ENCODE results near the gene CCDC43.
"Not testable (repeated sequence)": the region's sequence is repeated elsewhere in the genome, so short reads cannot be mapped to it uniquely, and the experiment has no call there.

The CCDC43 gene

DNA sequence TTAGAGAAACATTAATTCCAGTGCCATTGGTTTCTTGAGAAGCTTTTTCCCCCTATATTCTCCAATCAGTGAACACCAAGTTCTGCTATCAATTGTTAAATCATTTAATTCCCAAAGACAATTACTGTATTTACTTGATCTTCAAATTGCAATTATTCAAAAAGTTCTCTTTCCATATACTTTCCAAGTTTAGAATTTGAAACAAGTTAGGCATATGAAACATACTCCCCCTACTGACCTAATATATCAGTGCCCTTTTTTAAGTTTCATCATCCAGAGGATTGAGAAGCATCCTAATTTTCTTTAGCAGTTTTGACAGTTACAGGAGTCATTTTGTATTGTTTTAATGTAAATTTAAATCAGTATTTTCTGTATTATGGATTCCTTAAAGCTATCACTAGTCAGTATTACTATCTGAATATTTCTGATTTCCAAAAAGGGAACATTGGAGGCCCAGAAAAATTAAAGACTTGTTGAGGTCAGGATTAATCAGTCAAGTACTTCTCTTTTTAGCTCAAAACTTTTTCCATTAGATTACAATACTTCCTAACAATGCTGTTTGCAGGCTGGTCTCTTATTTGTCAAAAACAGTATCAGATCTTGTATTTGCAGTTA, 17.0 kb downstream of the CCDC43 start:
- DNase-seq (no peak), ATAC-seq (no peak)

DNA sequence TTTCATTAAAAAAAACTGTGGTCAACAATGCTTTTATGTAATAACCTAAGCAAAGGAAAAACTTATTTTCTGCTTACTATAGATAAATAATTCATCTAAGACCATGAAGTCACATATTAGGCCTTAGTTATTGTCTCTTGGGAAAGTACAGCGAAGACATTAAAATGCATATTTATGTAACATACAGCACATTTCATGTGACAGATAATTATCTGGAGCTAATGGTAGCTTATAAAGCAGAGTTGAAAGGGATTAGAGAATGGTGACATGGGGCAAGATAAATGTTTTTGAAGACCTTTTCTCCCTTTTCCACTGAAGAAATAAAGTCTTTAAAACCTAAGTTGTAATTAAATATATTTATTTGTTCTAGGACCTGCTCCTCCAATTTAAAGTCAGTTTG, 23.6 kb downstream of the CCDC43 start:
- ATAC-seq = no peak
- no peak for DNase-seq

DNA sequence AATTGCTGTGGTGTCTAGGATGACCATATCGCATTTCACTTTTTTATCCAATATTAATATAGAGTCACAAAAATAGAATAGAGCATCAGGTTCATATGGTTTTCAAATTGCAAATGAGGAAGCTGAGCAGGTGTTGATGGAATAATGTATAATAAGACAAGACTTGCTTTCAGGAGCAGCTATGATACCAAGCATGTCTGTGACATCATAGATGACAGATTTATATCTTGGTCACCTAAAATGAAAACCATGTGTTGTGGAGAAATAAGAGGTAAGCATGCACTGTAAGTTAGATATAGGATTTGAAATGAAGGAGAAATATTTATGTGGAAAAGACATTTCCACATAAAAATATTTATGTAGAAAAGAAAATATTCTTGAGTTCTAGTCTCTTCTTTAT, 24.7 kb downstream of the CCDC43 start:
- DNase-seq = no peak
- ATAC-seq = no peak

DNA sequence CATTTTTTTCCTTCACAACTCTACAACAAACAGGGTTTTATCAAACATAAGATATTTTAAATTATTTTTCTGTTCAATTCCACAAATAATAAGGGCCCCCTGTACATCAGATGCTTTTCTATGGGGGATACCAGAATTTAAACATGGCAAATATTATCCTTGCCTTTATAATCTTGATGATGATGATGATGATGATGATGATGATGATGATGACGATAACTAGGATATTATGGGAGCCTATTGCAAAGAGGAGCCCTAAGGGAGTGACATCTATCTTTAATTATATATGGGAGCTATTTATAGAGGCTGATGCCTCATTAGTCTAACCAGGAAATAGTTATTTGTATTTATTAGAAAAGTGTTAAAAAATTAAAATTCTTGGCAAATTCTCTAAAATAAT, 26.5 kb downstream of the CCDC43 start:
- ATAC-seq (no peak), DNase-seq (no peak)

DNA sequence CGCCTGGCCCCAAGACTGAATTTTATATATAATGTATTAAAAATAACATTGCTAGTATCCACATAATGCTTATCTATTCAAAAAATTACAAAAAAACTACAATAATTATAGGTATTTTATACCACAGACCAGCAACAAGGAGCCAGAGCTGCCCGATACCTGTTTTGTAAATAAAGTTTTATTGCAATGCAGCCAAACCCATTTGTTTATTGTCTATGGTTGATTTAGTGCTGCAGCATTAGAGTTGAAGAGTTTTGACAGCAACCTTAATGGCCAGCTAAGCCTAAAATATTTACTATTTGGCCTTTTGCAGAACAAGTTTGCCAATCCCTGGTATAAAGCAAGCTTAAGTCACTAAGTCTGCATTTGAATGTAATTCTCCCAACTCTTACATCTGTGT, 27.7 kb downstream of the CCDC43 start:
- DNase-seq = no peak
- no peak for ATAC-seq

DNA sequence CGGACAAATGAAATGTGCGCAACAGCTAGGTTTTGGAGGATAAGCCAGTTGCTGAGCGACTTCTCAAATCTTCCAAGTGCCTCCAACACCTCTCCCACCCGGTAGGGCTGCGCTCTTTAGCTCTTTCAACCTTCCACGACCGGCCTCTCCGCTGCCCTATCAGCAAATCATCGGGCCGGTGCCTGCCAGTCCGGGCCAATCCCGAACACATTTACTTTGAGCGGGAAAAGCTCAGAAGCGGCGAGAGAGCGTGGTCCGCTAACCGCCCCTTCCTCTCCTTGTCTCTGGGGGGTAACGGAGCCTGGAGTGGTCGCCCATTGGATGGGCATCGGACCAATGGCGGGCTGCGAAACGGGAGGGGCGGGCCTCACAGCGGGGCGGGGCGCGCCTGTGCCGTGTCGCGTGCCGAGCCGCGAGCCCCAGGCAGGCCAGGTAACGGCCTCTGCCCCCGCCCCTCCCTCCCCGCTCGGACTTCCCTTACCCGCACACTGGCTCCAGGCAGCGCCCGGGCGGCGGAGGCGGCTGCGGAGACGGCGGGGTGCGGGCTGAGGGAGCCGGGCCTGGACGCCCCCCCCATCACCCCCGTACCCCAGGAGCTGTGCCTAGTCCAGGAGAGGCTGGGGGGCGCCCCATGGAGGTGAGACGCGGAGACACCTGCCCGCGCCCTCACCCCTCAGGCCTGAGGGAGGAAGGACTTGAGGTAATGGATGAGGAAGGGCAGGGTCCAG, 33.4 kb downstream of the CCDC43 start, which contains the start of gene MEIOC:
MEIOC (plus strand) TSS at position 486 of the 728 bp plus-strand sequence; CDS start at position 632, 146 bp downstream.
- DNase-seq (peak; percentile 40), ATAC-seq (peak; percentile 68)

DNA sequence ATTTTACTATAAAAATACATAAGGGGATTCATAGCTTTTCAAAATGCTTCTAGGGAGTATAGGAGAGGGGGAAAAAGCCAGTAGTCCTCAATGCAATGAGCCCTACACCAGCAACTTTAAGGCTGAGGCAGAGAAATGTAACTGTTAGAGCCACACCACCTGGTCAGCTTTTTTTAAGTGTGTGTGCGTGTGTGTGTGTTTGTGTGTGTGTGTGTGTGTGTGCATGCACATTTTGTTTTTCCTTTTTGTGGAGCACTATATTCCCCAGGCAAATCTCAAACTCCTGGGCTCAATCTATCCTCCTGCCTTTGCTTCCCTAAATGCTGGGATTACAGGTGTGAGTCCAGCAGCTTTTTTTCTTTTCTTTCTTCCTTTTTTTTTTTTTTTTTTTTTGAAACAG, 35.6 kb downstream of the CCDC43 start:
- DNase-seq = no peak
- ATAC-seq = no peak

DNA sequence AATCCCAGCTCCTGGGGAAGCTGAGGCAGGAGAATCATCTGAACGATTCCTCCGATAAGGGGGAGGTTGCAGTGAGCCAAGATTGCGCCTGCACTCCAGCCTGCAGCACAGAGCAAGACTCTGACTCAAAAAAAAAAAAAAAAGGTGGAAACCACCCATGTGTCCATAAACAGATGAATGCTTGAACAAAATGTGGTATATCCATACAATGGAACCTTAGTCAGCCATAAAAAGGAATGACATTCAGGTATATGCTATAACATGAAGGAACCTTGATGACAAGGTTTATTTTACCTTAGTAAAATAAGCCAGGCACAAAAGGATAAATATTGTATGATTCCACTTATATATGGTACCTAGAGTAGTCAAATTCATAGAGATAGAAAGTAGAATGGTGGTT, 36.2 kb downstream of the CCDC43 start:
- ATAC-seq (no peak), DNase-seq (no peak)

DNA sequence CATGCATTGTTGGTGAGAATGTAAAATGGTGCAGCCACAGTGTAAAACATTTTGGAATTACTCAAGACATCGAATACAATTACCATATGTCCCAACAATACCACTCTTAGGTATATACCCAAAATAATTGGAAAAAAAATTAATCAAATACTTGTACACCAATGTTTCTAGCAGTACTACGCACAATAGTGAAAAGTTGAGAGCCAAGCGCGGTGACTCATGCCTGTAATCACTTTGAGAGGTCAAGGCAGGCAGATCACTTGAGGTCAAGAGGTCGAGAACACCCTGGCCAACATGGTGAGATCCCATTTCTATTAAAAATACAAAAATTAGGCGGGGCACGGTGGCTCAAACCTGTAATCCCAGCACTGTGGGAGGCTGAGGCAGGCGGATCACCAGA, 36.8 kb downstream of the CCDC43 start:
- DNase-seq = no peak
- ATAC-seq = no peak

DNA sequence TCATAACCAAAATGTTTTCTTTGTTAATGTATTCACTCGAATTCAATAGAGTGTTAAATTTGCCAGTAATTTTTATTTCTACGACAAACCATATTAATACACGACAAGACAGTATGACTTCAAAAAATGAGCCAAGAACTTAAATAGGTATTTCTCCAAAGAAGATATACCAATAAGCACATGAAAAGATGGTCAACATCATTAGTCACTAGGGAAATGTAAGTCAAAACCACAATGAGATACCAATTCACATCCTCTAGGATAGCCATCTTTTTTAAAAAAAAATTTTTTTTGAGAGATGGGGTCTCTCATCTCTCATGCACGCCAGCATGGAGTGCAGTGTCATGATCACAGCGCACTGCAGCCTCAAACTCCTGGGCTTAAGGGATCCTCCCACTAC, 38.3 kb downstream of the CCDC43 start:
- ATAC-seq = no peak

DNA sequence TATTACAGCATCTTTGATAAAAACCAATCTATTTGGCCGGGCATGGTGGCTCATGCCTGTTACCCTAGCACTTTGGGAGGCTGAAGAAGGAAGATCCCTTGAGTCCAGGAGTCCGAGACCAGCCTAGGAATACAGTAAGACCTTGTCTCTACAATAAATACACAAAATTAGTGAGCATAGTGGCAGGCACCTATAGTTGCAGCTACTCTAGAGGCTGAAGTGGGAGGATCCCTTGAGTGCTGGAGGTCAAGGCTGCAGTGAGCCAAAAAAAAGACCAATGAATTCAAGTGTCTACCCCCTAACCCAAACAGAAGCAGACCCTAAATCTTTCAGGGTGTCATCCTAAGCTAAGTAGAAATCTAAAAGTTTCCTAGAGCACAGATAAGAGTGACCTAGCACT, 40.6 kb downstream of the CCDC43 start:
- ATAC-seq (no peak), DNase-seq (no peak)

More for the DNA sequence above, 38.3 kb downstream of the CCDC43 start:
- no peak for DNase-seq

DNA sequence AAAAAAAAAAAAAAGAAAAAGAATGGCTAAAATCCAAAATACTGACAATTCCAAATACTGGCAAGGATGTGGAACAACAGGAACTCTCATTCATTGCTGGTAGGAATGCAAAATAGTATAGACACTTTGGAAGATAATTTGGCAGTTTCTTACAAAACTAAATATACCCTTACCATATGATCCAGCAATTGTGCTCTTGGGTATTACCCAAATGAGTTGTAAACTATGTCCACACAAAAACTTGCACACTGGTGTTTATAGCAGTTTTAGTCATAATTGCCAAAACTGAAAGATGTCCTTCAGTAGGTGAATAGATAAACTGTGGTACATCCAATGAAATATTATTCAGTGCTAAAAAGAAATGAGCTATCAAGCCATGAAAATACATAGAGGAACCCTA, 41.8 kb downstream of the CCDC43 start:
- no peak for DNase-seq
- no peak for ATAC-seq

DNA sequence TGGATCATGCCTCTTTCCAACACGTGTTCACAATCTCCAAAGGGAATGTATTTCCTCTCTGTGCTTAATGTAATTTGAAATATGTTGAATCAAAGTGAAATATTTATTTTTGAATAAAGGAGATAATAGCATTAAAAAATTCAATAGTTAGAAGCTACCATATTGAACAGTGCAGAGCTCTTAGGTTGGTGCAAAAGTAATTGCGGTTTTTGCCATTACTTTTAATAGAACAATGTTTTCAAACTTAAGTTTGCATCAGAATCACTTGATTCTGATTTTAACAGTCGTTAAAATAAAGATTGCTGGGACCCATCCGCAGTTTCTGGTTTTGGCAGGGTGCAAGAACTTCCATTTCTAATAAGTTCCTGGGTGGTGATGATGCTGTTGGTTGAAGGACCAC, 43.3 kb downstream of the CCDC43 start:
- ATAC-seq = no peak
- no peak for DNase-seq

DNA sequence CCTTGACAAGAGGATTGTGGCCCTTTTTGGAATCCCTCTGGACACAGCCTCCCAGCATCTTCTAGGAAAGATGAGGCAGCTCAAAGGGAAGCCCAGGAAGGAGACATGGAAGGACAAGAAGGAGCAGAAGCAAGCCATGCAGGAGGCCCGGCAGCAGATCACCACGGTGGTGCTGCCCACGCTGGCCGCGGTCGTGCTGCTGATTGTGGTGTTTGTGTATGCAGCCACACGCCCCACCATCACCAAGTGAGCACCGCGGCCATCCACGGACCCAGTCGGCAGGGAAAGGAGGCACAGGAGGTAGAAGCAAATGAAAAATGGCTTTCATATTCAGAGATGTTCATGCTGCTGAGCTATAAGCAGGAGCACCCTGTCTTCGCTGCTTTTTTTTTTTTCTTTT, 44.2 kb downstream of the CCDC43 start:
- no peak for DNase-seq

DNA sequence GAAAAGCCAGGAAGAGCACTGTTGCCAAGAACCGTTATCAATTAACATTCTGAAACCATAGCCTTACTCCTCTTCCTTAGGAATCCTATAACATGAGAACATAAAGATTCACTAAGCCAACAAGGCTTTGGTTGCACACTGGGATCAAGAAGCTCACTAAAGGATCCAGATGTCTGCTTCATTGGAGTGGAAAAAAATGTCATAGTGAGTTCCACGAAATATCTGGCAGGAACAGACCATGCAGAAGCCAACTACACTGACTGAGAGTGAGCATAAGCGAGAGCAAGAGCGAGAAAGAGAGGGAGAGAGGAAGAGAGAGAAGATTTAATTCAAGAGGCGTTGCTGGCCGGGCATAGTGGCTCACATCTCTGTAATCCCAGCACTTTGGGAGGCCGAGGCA, 46.7 kb downstream of the CCDC43 start:
- no peak for ATAC-seq
- no peak for DNase-seq

More for the DNA sequence above, 44.2 kb downstream of the CCDC43 start:
- no peak for ATAC-seq

DNA sequence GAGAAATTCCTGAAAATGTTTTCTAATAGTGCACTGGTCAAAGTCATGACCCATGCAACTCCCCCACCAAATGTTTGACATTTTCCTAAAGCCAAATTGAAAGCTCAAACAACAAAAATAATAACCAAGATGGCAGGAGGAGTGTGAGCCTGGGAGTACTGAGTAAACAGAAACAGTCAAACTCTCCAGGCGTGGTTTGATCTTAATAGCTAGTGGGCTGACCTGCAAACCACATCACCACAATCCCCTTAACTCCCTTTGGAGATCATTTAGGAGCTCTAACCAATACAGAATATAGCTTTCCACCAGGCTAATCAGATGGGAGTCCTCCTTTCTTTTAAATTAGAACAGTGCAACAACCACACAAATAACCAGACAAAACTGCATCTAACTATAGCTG, 52.5 kb downstream of the CCDC43 start:
- DNase-seq (no peak), ATAC-seq (no peak)

DNA sequence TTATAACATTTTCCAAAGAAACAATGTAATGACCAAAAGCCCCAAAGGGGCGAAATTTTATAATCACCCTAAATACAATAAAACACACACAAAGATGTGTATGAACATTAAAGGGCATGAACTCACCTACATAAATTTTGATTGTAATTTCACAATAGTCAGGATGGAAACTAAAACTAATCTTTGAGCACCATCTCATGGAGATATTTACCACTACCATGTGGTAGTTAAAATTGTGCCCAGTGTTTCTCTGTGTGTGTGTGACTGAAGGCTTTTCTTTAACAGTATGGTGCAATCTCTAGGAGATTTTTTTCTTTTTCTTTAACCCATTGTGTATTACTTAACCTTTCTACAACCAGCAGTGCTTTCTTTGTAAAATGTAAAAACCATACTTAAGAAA, 53.0 kb downstream of the CCDC43 start:
- DNase-seq (no peak), ATAC-seq (no peak)

DNA sequence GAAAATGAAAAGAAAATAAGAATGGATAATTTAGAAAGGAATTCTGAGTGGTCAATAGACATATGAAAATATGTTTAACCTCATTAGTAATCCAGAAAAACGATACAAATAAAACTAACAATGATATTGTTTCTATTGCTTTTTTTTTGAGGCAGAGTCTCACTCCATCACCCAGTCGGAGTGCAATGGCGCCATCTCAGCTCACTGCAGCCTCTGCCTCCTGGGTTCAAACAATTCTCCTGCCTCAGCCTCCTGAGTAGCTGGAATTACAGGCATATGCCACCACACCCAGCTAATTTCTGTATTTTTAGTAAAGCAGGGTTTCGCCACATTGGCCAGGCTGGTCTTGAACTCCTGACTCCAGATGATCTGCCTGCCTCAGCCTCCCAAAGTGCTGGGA, 55.2 kb downstream of the CCDC43 start:
- DNase-seq, ATAC-seq: not testable (repeated sequence)

DNA sequence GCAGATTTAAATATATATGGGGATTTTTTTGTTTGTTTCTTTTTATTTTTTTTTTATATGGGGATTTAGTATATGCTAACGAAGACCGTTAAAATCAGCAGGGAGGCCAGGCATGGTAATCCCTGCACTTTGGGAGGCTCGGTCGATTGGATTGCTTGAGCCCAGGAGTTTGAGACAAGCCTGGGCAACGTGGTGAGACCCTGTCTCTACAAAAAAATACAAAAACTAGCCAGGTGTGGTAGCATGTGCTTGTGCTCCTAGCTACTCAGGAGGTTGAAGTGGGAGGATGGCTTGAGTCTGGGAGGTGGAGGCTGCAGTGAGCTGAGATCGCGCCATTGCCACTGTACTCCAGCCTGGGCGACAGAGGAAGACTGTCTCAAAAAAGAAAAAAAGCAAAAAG, 55.6 kb downstream of the CCDC43 start:
- DNase-seq (no peak), ATAC-seq (no peak)

DNA sequence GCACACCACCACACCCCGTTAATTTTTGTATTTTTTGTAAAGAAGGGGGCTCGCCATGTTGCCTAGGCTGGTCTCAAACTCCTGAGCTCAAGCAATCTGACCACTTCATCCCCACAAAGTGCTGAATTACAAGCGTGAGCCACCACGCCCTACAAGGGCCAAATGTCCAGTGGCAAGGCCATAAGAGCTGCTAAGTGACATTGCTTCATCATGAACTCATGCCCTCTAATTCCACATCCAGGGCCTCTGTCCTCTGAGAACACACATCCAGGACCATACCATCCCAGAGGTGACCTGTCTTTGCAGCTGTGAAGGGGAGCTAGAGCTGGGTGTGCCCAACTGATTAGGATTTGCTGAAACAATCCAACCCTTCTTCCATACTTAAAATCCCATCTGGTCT, 58.9 kb downstream of the CCDC43 start:
- ATAC-seq (no peak), DNase-seq (no peak)

DNA sequence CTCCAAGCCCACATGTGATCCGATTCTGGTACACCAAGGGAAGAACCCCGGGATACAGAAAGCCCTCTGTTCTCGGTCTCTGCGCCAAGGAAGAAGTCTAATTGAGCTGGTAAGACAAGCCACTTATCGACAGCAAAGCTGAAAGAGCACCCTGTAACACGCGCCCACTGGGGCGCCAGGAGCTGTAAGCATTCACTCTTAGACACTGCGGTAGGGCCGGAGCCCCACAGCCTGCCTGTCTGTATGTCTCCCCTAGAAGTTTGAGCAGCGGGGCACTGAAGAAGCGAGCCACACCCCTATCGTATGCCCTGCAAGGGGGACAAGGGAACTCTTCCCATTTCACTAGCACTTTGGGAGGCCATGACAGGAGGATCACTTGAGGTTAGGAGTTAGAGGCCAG, 60.3 kb downstream of the CCDC43 start:
- ATAC-seq (no peak), DNase-seq (no peak)

DNA sequence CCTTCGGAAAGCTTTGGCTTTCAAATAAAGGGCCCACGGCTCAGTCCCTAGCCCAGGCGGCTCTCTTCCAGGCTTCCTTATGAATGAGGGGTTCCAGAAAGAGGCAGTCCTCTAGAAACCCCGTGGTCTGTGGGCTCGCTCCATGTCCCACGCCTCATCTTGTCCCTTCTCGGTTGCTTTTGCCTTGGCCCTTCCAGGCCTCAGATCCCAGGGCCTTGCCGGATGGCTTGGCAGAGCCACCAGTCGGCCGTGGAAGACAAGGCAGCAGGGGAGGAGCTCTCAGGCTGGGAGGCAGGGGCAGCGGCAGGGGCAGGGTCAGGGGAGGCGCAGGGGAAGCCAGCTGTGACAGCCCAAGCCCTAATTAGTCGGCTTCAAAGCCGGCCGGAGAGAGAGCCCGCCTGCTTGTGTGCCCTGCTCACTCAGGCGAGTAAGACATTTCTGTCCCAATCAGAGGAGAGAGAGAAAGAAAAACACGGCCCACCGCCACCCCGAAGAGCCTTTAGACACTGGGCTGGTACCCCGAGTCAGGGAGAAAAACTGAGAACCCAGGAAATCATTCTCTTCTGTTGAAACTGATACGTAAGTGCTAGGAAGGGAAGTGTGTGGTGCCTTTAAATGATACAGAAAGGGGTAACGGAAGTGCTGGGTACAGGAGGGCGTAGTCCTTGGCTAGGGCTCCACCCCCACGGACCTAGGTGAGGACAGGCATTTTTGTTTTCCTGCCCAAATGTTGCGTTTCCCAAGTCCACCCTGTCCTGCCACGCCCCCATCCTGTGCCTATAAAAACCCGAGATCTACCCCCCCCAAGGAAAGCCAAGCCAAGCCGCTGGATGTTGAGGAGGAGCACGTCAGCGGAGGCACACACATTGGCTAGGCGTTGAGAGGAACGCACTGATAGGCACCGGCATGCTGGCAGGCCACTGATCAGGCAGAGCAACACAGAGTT, 61.1 kb downstream of the CCDC43 start:
- DNase-seq = no peak

More for the DNA sequence above, 61.1 kb downstream of the CCDC43 start:
- ATAC-seq = peak; percentile 35

All from stimulated activated naive CD8-positive, alpha-beta T cell treated with anti-CD3 and anti-CD28 coated beads, Interleukin-15, Interleukin-2, amounts not matched to agents 100 U/mL and 50 U/mL, for 24 hours (primary cell).